Neural cell (in vitro differentiated cells): ENCODE measurements around the gene IKZF4. TPM values are rescaled to one million over a fixed set of nuclear protein-coding genes. Genes with fewer than 3 reads are reported as not detected.

ENCODE experiments used
- H2AFZ ChIP-seq: fragments of 200-600, 300-800 bp; sonication (generic), shearing (Covaris generic); 2 replicates; pipeline ENCODE4 v1.6.0; 2014; ENCODE audit warnings: low read depth, mild to moderate bottlenecking, antibody characterized with exemption, low read length, moderate library complexity
- H3F3A ChIP-seq: fragments of 200-600 bp; shearing (Covaris generic); 2 replicates; pipeline ENCODE4 v1.6.1; 2016; ENCODE audit warnings: mild to moderate bottlenecking, moderate library complexity, mixed read lengths, antibody characterized with exemption, low read length; ENCODE audit not compliant: insufficient read depth, poor library complexity, severe bottlenecking
- H3K27ac ChIP-seq: fragments of 200-600, 300-800 bp; sonication (generic), shearing (Covaris generic); 2 replicates; pipeline ENCODE4 v1.5.1; 2014; ENCODE audit warnings: mild to moderate bottlenecking, low read length, moderate library complexity
- H3K27me3 ChIP-seq: fragments of 300-800, 200-600 bp; sonication (generic), shearing (Covaris generic); 2 replicates; pipeline ENCODE4 v1.6.0; 2014; ENCODE audit warnings: mild to moderate bottlenecking, low read depth, low read length, moderate library complexity; ENCODE audit not compliant: insufficient read depth
- H3K36me3 ChIP-seq: fragments of 300-800, 200-600 bp; sonication (generic), shearing (Covaris generic); 2 replicates; pipeline ENCODE4 v1.5.1; 2014; ENCODE audit warnings: mild to moderate bottlenecking, antibody characterized with exemption, low read length, moderate library complexity; ENCODE audit not compliant: insufficient read depth
- H3K4me2 ChIP-seq: fragments of 300-800, 200-600 bp; sonication (generic), shearing (Covaris generic); 2 replicates; pipeline ENCODE4 v1.6.0; 2014; ENCODE audit warnings: mild to moderate bottlenecking, low read length
- H3K4me3 ChIP-seq: fragments of 300-800, 200-600 bp; sonication (generic), shearing (Covaris generic); 2 replicates; pipeline ENCODE4 v1.5.1; 2014; ENCODE audit warnings: mild to moderate bottlenecking, low read length, moderate library complexity
- H3K79me2 ChIP-seq: fragments of 200-600 bp; shearing (Covaris generic); replicated peaks from 2 replicates; pipeline ENCODE4 v1.6.0; 2014; ENCODE audit warnings: mild to moderate bottlenecking, low read length, moderate library complexity; ENCODE audit not compliant: insufficient read depth
- H3K9ac ChIP-seq: fragments of 300-800, 200-600 bp; sonication (generic), shearing (Covaris generic); 2 replicates; pipeline ENCODE4 v1.6.1; 2016; ENCODE audit warnings: mild to moderate bottlenecking, low read length, mixed read lengths
- H3K9me2 ChIP-seq: fragments of 200-600 bp; shearing (Covaris generic); 2 replicates; pipeline ENCODE4 v1.6.1; 2016; ENCODE audit warnings: mild to moderate bottlenecking, low read length, mixed read lengths; ENCODE audit not compliant: insufficient read depth
- H3K9me3 ChIP-seq: fragments of 200-600, 300-800 bp; sonication (generic), shearing (Covaris generic); 2 replicates; pipeline ENCODE4 v1.6.1; 2016; ENCODE audit warnings: mild to moderate bottlenecking, mixed run types, low read length, moderate library complexity, mixed read lengths
- H4K20me1 ChIP-seq: fragments of 200-600 bp; shearing (Covaris generic); 2 replicates; pipeline ENCODE4 v1.6.1; 2016; ENCODE audit warnings: mild to moderate bottlenecking, mixed run types; ENCODE audit not compliant: insufficient read depth
- EP300 ChIP-seq: fragments of 450-650 bp; conservative IDR thresholded peaks from 2 replicates; pipeline ENCODE4 v1.6.1; 2014; ENCODE audit warnings: antibody characterized with exemption, mild to moderate bottlenecking, moderate library complexity; ENCODE audit not compliant: poor library complexity, severe bottlenecking
- EZH2 ChIP-seq: fragments of 200-600, 300-800 bp; shearing (Covaris generic), sonication (generic); IDR thresholded peaks from 2 replicates; pipeline ENCODE4 v1.6.1; 2014; ENCODE audit warnings: antibody characterized with exemption, low read length, borderline replicate concordance, mild to moderate bottlenecking; ENCODE audit not compliant: insufficient read depth, poor library complexity, severe bottlenecking
- MXI1 ChIP-seq: fragments of 450-650 bp; conservative IDR thresholded peaks from 2 replicates; pipeline ENCODE4 v1.6.1; 2014; ENCODE audit warnings: antibody characterized with exemption, mild to moderate bottlenecking; ENCODE audit not compliant: poor library complexity, severe bottlenecking
- POLR2AphosphoS5 ChIP-seq: IDR thresholded peaks from 2 replicates; pipeline ENCODE4 v1.6.1; 2012
- RAD21 ChIP-seq: fragments of 450-650 bp; conservative IDR thresholded peaks from 2 replicates; pipeline ENCODE4 v1.6.1; 2014; ENCODE audit warnings: antibody characterized with exemption, mild to moderate bottlenecking, moderate library complexity
- SMC3 ChIP-seq: fragments of 450-650 bp; conservative IDR thresholded peaks from 2 replicates; pipeline ENCODE4 v1.6.1; 2014; ENCODE audit warnings: antibody characterized with exemption, mild to moderate bottlenecking, moderate library complexity; ENCODE audit not compliant: poor library complexity
- TAF1 ChIP-seq: IDR thresholded peaks from 2 replicates; pipeline ENCODE4 v1.6.1; 2012; ENCODE audit warnings: low read depth
- polyA plus RNA-seq: library from polyadenylated mRNA; depleted of rRNA; stranded (reverse); fragments of >200 nt; gene quantifications from 2 replicates; pipeline ENCODE4 v1.2.3, GENCODE V29; 2014
- TF ChIP-seq, protein P1 (sequence below): IDR thresholded peaks from 2 replicates; pipeline ENCODE4 v1.6.1; 2012; ENCODE audit warnings: borderline replicate concordance
- TF ChIP-seq, protein P2 (sequence below): fragments of 450-650 bp; IDR thresholded peaks from 2 replicates; pipeline ENCODE4 v1.5.1; 2014; ENCODE audit warnings: antibody characterized with exemption, mild to moderate bottlenecking, moderate library complexity; ENCODE audit not compliant: poor library complexity, severe bottlenecking

IKZF4 gene
- polyA plus RNA-seq, 1 donor from 2014 or later = 4.8 TPM

DNA sequence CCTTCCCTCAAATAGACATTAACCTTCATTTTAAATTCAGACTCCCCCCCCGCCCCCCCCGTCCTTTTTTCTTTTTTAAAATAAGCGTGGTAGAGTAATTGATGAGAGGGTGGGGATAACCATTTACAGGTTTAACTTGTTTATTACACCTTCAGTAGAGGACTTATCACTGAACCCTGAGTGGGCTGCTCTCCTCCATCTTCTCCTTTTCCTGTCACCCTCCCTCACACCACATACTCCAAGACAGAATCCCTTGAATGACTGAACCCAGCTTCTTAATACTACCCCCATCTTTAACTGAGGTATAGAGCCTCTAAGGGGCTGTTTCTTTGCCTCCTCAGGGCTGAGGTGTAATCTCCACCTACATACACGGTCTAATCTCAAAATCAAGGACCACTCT is 3.7 kb upstream of the IKZF4 start:
- Histone ChIP-seq H2AFZ (no peak overlapping the region), H3K9me2 (no peaks in the 10 kb centered on the region), H3K4me3 (no peak overlapping the region), H4K20me1 (no peaks in the 10 kb centered on the region), H3F3A (no peaks in the 10 kb centered on the region), H3K4me2 (no peak overlapping the region), H3K27ac (no peak overlapping the region), H3K36me3 (no peaks in the 10 kb centered on the region), H3K79me2 (peaks cover 12% of the 10 kb centered on the region), H3K27me3 (no peaks in the 10 kb centered on the region), H3K9me3 (no peaks in the 10 kb centered on the region), H3K9ac (no peak overlapping the region)
- no peak for TF ChIP-seq EZH2
- no peak for TF ChIP-seq POLR2AphosphoS5
- TF ChIP-seq, protein P1, sequence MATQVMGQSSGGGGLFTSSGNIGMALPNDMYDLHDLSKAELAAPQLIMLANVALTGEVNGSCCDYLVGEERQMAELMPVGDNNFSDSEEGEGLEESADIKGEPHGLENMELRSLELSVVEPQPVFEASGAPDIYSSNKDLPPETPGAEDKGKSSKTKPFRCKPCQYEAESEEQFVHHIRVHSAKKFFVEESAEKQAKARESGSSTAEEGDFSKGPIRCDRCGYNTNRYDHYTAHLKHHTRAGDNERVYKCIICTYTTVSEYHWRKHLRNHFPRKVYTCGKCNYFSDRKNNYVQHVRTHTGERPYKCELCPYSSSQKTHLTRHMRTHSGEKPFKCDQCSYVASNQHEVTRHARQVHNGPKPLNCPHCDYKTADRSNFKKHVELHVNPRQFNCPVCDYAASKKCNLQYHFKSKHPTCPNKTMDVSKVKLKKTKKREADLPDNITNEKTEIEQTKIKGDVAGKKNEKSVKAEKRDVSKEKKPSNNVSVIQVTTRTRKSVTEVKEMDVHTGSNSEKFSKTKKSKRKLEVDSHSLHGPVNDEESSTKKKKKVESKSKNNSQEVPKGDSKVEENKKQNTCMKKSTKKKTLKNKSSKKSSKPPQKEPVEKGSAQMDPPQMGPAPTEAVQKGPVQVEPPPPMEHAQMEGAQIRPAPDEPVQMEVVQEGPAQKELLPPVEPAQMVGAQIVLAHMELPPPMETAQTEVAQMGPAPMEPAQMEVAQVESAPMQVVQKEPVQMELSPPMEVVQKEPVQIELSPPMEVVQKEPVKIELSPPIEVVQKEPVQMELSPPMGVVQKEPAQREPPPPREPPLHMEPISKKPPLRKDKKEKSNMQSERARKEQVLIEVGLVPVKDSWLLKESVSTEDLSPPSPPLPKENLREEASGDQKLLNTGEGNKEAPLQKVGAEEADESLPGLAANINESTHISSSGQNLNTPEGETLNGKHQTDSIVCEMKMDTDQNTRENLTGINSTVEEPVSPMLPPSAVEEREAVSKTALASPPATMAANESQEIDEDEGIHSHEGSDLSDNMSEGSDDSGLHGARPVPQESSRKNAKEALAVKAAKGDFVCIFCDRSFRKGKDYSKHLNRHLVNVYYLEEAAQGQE = no peak
- TF ChIP-seq MXI1 = no peak
- TF ChIP-seq, protein P2, sequence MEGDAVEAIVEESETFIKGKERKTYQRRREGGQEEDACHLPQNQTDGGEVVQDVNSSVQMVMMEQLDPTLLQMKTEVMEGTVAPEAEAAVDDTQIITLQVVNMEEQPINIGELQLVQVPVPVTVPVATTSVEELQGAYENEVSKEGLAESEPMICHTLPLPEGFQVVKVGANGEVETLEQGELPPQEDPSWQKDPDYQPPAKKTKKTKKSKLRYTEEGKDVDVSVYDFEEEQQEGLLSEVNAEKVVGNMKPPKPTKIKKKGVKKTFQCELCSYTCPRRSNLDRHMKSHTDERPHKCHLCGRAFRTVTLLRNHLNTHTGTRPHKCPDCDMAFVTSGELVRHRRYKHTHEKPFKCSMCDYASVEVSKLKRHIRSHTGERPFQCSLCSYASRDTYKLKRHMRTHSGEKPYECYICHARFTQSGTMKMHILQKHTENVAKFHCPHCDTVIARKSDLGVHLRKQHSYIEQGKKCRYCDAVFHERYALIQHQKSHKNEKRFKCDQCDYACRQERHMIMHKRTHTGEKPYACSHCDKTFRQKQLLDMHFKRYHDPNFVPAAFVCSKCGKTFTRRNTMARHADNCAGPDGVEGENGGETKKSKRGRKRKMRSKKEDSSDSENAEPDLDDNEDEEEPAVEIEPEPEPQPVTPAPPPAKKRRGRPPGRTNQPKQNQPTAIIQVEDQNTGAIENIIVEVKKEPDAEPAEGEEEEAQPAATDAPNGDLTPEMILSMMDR = no peak
- no peak for TF ChIP-seq TAF1
- TF ChIP-seq SMC3 = no peak
- TF ChIP-seq RAD21 = no peak
- TF ChIP-seq EP300 = no peak

DNA sequence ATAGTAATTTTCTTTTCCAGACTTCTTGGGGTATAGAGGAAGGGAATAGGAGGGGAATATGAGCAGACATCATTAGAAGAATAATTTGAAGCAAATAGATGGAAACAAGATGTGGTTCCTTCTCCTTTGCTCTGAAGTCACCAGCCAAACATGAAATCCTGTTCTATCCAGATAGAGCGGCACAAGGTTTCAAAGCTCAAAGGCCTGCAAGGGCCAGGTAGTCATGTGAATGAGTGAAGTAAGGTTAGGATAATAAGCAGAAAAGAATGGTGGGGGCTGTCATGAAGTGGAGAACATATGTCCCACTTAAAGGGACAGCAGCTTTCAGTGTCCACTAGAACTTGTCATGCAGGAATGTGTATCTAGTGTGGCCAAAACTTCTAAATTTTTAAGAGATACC is 2.5 kb upstream of the IKZF4 start:
- H2AFZ ChIP-seq = no peak overlapping the region

More for the DNA sequence above, 2.5 kb upstream of the IKZF4 start:
- peaks cover 16% of the 10 kb centered on the region for H3K79me2 ChIP-seq
- no peaks in the 10 kb centered on the region for H3K9me3 ChIP-seq
- TF ChIP-seq, protein P2 = no peak
- TF ChIP-seq, protein P1 = no peak
- TF ChIP-seq TAF1 (no peak), EZH2 (no peak), MXI1 (no peak), RAD21 (no peak), POLR2AphosphoS5 (no peak), EP300 (no peak), SMC3 (no peak)
- H3K27ac ChIP-seq = no peak overlapping the region
- no peak overlapping the region for H3K4me2 ChIP-seq
- H4K20me1 ChIP-seq = no peaks in the 10 kb centered on the region
- no peaks in the 10 kb centered on the region for H3K9me2 ChIP-seq
- no peak overlapping the region for H3K4me3 ChIP-seq
- H3K9ac ChIP-seq = no peak overlapping the region
- no peaks in the 10 kb centered on the region for H3F3A ChIP-seq
- H3K27me3 ChIP-seq = no peaks in the 10 kb centered on the region
- no peaks in the 10 kb centered on the region for H3K36me3 ChIP-seq
